ENCODE data around the gene FLNA. TPM values are rescaled to one million over a fixed set of nuclear protein-coding genes. Genes with fewer than 3 reads are reported as not detected.

Gene FLNA
- total and polyA plus RNA-seq, 9 of the 15 experiments (the other 6 are each of a cell fraction or from before 2014, with no cell fraction given) = 6.2 to 735 (median 135) TPM

Small RNA genes within 50 kb of the gene (small RNA-seq; reads per million reads assigned to genes)
- gene SNORA70 = not detected

Other genes starting within 250 kb of the FLNA start
Only the 7 nearest of the 22 such genes appear.
- gene EMD, start 4.7 kb upstream of the FLNA start, total RNA-seq (2014; rRNA removed) = 32.9 and 36.2 TPM in 2 replicates
- gene EMD, start 4.7 kb upstream of the FLNA start, total RNA-seq (2014; rRNA removed; fragmentation: Illumina TruSeq; extraction: Trizol) = 37.5 and 38.3 TPM in 2 replicates
- gene EMD, start 4.7 kb upstream of the FLNA start, total RNA-seq (2015; rRNA removed; fragmentation: Illumina TruSeq; extraction: Trizol) = 61.9 and 67.8 TPM in 2 replicates
- 124 and 135 TPM in 2 replicates for gene EMD, start 4.7 kb upstream of the FLNA start, total RNA-seq (2021)
- gene EMD, start 4.7 kb upstream of the FLNA start, polyA plus RNA-seq (2011; rRNA removed) = 77.4 and 81.2 TPM in 2 replicates
- 177 and 206 TPM in 2 replicates for gene EMD, start 4.7 kb upstream of the FLNA start, polyA plus RNA-seq (2014; fragmentation: Illumina TruSeq; extraction: Trizol)
- gene EMD, start 4.7 kb upstream of the FLNA start, polyA plus RNA-seq (2014; fragmentation: Nextera tagmentation; extraction: Ambion mirVana) = 1 to 10 TPM; 2.3 to 3.1 TPM
- gene EMD, start 4.7 kb upstream of the FLNA start, polyA plus RNA-seq (2014; rRNA removed) = 86.7 and 110 TPM in 2 replicates
- gene RPL10, start 23.7 kb upstream of the FLNA start, total RNA-seq (2014; rRNA removed) = 4,111 and 4,705 TPM in 2 replicates
- 3,682 and 4,010 TPM in 2 replicates for gene RPL10, start 23.7 kb upstream of the FLNA start, total RNA-seq (2014; rRNA removed; fragmentation: Illumina TruSeq; extraction: Trizol)
- gene RPL10, start 23.7 kb upstream of the FLNA start, total RNA-seq (2015; rRNA removed; fragmentation: Illumina TruSeq; extraction: Trizol) = 3,735 and 3,774 TPM in 2 replicates
- gene RPL10, start 23.7 kb upstream of the FLNA start, total RNA-seq (2021) = 4,299 and 4,408 TPM in 2 replicates
- 5,297 and 6,545 TPM in 2 replicates for gene RPL10, start 23.7 kb upstream of the FLNA start, polyA plus RNA-seq (2011; rRNA removed)
- 6,119 and 7,432 TPM in 2 replicates for gene RPL10, start 23.7 kb upstream of the FLNA start, polyA plus RNA-seq (2014; fragmentation: Illumina TruSeq; extraction: Trizol)
- 1,000 to 10,000 TPM; 5,014 to 7,600 TPM for gene RPL10, start 23.7 kb upstream of the FLNA start, polyA plus RNA-seq (2014; fragmentation: Nextera tagmentation; extraction: Ambion mirVana)
- 6,193 and 7,323 TPM in 2 replicates for gene RPL10, start 23.7 kb upstream of the FLNA start, polyA plus RNA-seq (2014; rRNA removed)
- 12.4 and 16.4 TPM in 2 replicates for gene DNASE1L1, start 34.6 kb upstream of the FLNA start, total RNA-seq (2014; rRNA removed)
- gene DNASE1L1, start 34.6 kb upstream of the FLNA start, total RNA-seq (2014; rRNA removed; fragmentation: Illumina TruSeq; extraction: Trizol) = 5.7 and 5.9 TPM in 2 replicates
- 4.9 and 5.5 TPM in 2 replicates for gene DNASE1L1, start 34.6 kb upstream of the FLNA start, total RNA-seq (2015; rRNA removed; fragmentation: Illumina TruSeq; extraction: Trizol)
- 10.9 and 11.2 TPM in 2 replicates for gene DNASE1L1, start 34.6 kb upstream of the FLNA start, total RNA-seq (2021)
- 12.6 and 14.8 TPM in 2 replicates for gene DNASE1L1, start 34.6 kb upstream of the FLNA start, polyA plus RNA-seq (2011; rRNA removed)
- gene DNASE1L1, start 34.6 kb upstream of the FLNA start, polyA plus RNA-seq (2014; fragmentation: Illumina TruSeq; extraction: Trizol) = 7.9 and 12.9 TPM in 2 replicates
- gene DNASE1L1, start 34.6 kb upstream of the FLNA start, polyA plus RNA-seq (2014; fragmentation: Nextera tagmentation; extraction: Ambion mirVana) = under 1 TPM; 0.73 to 0.74 TPM
- 11.6 and 16.4 TPM in 2 replicates for gene DNASE1L1, start 34.6 kb upstream of the FLNA start, polyA plus RNA-seq (2014; rRNA removed)
- gene TAFAZZIN, start 36.9 kb upstream of the FLNA start, total RNA-seq (2014; rRNA removed) = 20.2 and 33.7 TPM in 2 replicates
- 10.7 and 11.3 TPM in 2 replicates for gene TAFAZZIN, start 36.9 kb upstream of the FLNA start, total RNA-seq (2014; rRNA removed; fragmentation: Illumina TruSeq; extraction: Trizol)
- gene TAFAZZIN, start 36.9 kb upstream of the FLNA start, total RNA-seq (2015; rRNA removed; fragmentation: Illumina TruSeq; extraction: Trizol) = 15.6 and 17.1 TPM in 2 replicates
- 29.6 and 32.2 TPM in 2 replicates for gene TAFAZZIN, start 36.9 kb upstream of the FLNA start, total RNA-seq (2021)
- 24.0 and 39.6 TPM in 2 replicates for gene TAFAZZIN, start 36.9 kb upstream of the FLNA start, polyA plus RNA-seq (2011; rRNA removed)
- gene TAFAZZIN, start 36.9 kb upstream of the FLNA start, polyA plus RNA-seq (2014; fragmentation: Illumina TruSeq; extraction: Trizol) = 20.2 and 25.0 TPM in 2 replicates
- gene TAFAZZIN, start 36.9 kb upstream of the FLNA start, polyA plus RNA-seq (2014; fragmentation: Nextera tagmentation; extraction: Ambion mirVana) = under 1 TPM; 0.49 to 0.64 TPM
- gene TAFAZZIN, start 36.9 kb upstream of the FLNA start, polyA plus RNA-seq (2014; rRNA removed) = 33.6 and 40.7 TPM in 2 replicates
- 52.9 and 56.2 TPM in 2 replicates for gene ATP6AP1, start 54.0 kb upstream of the FLNA start, total RNA-seq (2014; rRNA removed)
- gene ATP6AP1, start 54.0 kb upstream of the FLNA start, total RNA-seq (2014; rRNA removed; fragmentation: Illumina TruSeq; extraction: Trizol) = 26.5 and 30.1 TPM in 2 replicates
- gene ATP6AP1, start 54.0 kb upstream of the FLNA start, total RNA-seq (2015; rRNA removed; fragmentation: Illumina TruSeq; extraction: Trizol) = 47.3 and 50.0 TPM in 2 replicates
- 75.6 and 81.4 TPM in 2 replicates for gene ATP6AP1, start 54.0 kb upstream of the FLNA start, total RNA-seq (2021)
- gene ATP6AP1, start 54.0 kb upstream of the FLNA start, polyA plus RNA-seq (2011; rRNA removed) = 60.7 and 93.2 TPM in 2 replicates
- 90.5 and 100 TPM in 2 replicates for gene ATP6AP1, start 54.0 kb upstream of the FLNA start, polyA plus RNA-seq (2014; fragmentation: Illumina TruSeq; extraction: Trizol)
- gene ATP6AP1, start 54.0 kb upstream of the FLNA start, polyA plus RNA-seq (2014; fragmentation: Nextera tagmentation; extraction: Ambion mirVana) = 10 to 100 TPM in 1 of 2 experiments, 1 to 10 TPM in 1; 8.3 to 12.3 TPM
- gene ATP6AP1, start 54.0 kb upstream of the FLNA start, polyA plus RNA-seq (2014; rRNA removed) = 67.1 and 72.0 TPM in 2 replicates
- 37.5 and 76.5 TPM in 2 replicates for gene GDI1, start 62.5 kb upstream of the FLNA start, total RNA-seq (2014; rRNA removed)
- gene GDI1, start 62.5 kb upstream of the FLNA start, total RNA-seq (2014; rRNA removed; fragmentation: Illumina TruSeq; extraction: Trizol) = 18.9 and 23.9 TPM in 2 replicates
- 27.4 and 30.4 TPM in 2 replicates for gene GDI1, start 62.5 kb upstream of the FLNA start, total RNA-seq (2015; rRNA removed; fragmentation: Illumina TruSeq; extraction: Trizol)
- 54.6 and 61.1 TPM in 2 replicates for gene GDI1, start 62.5 kb upstream of the FLNA start, total RNA-seq (2021)
- gene GDI1, start 62.5 kb upstream of the FLNA start, polyA plus RNA-seq (2011; rRNA removed) = 76.8 and 134 TPM in 2 replicates
- 73.2 and 82.6 TPM in 2 replicates for gene GDI1, start 62.5 kb upstream of the FLNA start, polyA plus RNA-seq (2014; fragmentation: Illumina TruSeq; extraction: Trizol)
- 1 to 10 TPM in 1 of 2 experiments, under 1 TPM in 1; 0.97 to 2.2 TPM for gene GDI1, start 62.5 kb upstream of the FLNA start, polyA plus RNA-seq (2014; fragmentation: Nextera tagmentation; extraction: Ambion mirVana)
- 78.1 and 86.1 TPM in 2 replicates for gene GDI1, start 62.5 kb upstream of the FLNA start, polyA plus RNA-seq (2014; rRNA removed)
- gene FAM50A, start 69.5 kb upstream of the FLNA start, total RNA-seq (2014; rRNA removed) = 73.7 and 74.9 TPM in 2 replicates
- gene FAM50A, start 69.5 kb upstream of the FLNA start, total RNA-seq (2014; rRNA removed; fragmentation: Illumina TruSeq; extraction: Trizol) = 41.6 and 52.9 TPM in 2 replicates
- 65.7 and 67.3 TPM in 2 replicates for gene FAM50A, start 69.5 kb upstream of the FLNA start, total RNA-seq (2015; rRNA removed; fragmentation: Illumina TruSeq; extraction: Trizol)
- gene FAM50A, start 69.5 kb upstream of the FLNA start, total RNA-seq (2021) = 56.6 and 65.2 TPM in 2 replicates
- gene FAM50A, start 69.5 kb upstream of the FLNA start, polyA plus RNA-seq (2011; rRNA removed) = 73.7 and 76.9 TPM in 2 replicates
- 73.3 and 77.1 TPM in 2 replicates for gene FAM50A, start 69.5 kb upstream of the FLNA start, polyA plus RNA-seq (2014; fragmentation: Illumina TruSeq; extraction: Trizol)
- 1 to 10 TPM; 4.4 to 5.5 TPM for gene FAM50A, start 69.5 kb upstream of the FLNA start, polyA plus RNA-seq (2014; fragmentation: Nextera tagmentation; extraction: Ambion mirVana)
- 105 and 114 TPM in 2 replicates for gene FAM50A, start 69.5 kb upstream of the FLNA start, polyA plus RNA-seq (2014; rRNA removed)